HG03558 (cell line): ENCODE measurements around the gene KCNK7.
A peak's percentile ranks its signal among the peaks of the same experiment; 100 is the strongest.

Experiments used
- ATAC-seq: cut with Tn5 transposase; IDR thresholded peaks from one replicate; pipeline ENCODE4 v1.9.1; 2021; ENCODE audit warnings: moderate number of reproducible peaks; ENCODE audit not compliant: unreplicated experiment; ENCODE audit errors: extremely low read depth

KCNK7 gene

GRCh38 chr11:65546217-65546958 lies 49.2 kb downstream of the KCNK7 start:
- peak; percentile 37 for ATAC-seq

GRCh38 chr11:65545853-65546216 lies 49.8 kb downstream of the KCNK7 start:
- ATAC-seq = no peak
